Chondrocyte (in vitro differentiated cells): ENCODE measurements around the gene PRPH2. TPM values are rescaled to one million over a fixed set of nuclear protein-coding genes. Genes with fewer than 3 reads are reported as not detected.

Experiments
- DNase-seq: peaks from one replicate; pipeline ENCODE4 v3.0.0; 2021; ENCODE audit warnings: mixed read lengths, low spot score
- H3K27ac Mint-ChIP-seq: one replicate; pipeline ENCODE4 v1.8.0; 2021; ENCODE audit warnings: mild to moderate bottlenecking, moderate library complexity, mixed read lengths; ENCODE audit not compliant: unreplicated experiment
- H3K27me3 Mint-ChIP-seq: 2 replicates; pipeline ENCODE4 v1.8.0; 2021; ENCODE audit warnings: low read depth, mixed read lengths
- H3K36me3 Mint-ChIP-seq: 2 replicates; pipeline ENCODE4 v1.8.0; 2021; ENCODE audit warnings: low read depth, mixed read lengths
- H3K4me1 Mint-ChIP-seq: 2 replicates; pipeline ENCODE4 v1.8.0; 2021; ENCODE audit warnings: low read depth, mild to moderate bottlenecking, mixed read lengths
- H3K4me3 Mint-ChIP-seq: one replicate; pipeline ENCODE4 v1.8.0; 2021; ENCODE audit warnings: mild to moderate bottlenecking, moderate library complexity, mixed read lengths; ENCODE audit not compliant: unreplicated experiment
- H3K9me3 Mint-ChIP-seq: 2 replicates; pipeline ENCODE4 v1.8.0; 2021; ENCODE audit warnings: low read depth, mixed read lengths
- total RNA-seq: library from RNA; stranded (reverse); gene quantifications from 3 replicates; pipeline ENCODE4 v1.2.1, GENCODE V29; 2021
- TF ChIP-seq, protein P1 (sequence below): fragments of 200-600 bp; sonication (generic); IDR thresholded peaks from 2 replicates; pipeline ENCODE4 v1.5.0; 2021; ENCODE audit warnings: antibody characterized with exemption, mild to moderate bottlenecking, moderate library complexity

Gene PRPH2
- total RNA-seq, 1 donor from 2014 or later, result not detected

DNA sequence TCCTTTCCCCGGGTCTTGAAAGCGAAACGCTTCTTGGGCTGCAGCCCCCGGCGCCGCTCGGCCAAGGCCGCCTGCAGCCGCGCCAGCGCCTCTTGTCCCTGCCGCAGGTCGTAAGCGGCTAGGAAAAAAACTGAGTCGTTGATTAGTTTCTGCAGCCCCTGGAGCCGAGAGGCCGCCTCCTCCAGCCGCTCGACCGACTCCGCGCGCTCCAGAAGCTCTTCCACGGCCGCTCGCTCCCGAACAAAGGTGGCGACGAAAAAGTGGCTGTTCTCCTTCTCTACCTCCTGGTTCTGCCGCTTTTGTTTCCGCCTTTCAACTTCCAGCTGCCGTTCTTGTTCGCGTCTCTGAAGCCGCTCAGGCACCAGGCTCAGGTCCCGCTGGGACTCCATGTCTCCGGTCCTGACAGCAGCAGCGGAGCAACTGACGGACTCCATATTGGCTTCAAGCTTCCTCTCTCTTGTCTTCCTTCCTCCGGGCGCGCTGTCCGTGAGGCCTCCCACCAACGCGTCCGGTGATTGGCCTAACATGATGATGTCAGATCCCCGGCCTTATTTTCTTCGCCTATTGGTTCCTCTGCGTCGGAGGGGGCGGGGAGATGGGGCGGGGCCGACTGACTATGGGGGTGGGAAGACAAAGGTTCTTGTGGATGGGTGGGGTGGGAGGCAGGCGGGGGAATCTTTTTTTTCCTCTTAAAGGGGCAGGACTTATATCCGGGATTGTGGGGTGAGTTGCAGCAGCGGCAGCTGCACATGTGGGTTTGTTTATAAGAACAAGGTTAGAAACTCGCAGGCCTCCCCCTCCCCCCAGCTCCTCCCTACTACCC is 23.5 kb upstream of the PRPH2 start, which contains the start of gene TBCC:
Gene TBCC, minus strand, starts transcription at position 464 of the 823 bp plus-strand sequence. Its CDS starts 30 bp downstream, at position 434.
- Mint-ChIP-seq H3K27me3 (no peaks in the 10 kb centered on the region), H3K4me1 (peaks cover 40% of the 10 kb centered on the region), H3K27ac (peak within 1 kb of the TSS; percentile 100), H3K9me3 (no peaks in the 10 kb centered on the region), H3K36me3 (peaks cover 2% of the 10 kb centered on the region), H3K4me3 (peak within 1 kb of the TSS; percentile 96)
- TF ChIP-seq, protein P1, sequence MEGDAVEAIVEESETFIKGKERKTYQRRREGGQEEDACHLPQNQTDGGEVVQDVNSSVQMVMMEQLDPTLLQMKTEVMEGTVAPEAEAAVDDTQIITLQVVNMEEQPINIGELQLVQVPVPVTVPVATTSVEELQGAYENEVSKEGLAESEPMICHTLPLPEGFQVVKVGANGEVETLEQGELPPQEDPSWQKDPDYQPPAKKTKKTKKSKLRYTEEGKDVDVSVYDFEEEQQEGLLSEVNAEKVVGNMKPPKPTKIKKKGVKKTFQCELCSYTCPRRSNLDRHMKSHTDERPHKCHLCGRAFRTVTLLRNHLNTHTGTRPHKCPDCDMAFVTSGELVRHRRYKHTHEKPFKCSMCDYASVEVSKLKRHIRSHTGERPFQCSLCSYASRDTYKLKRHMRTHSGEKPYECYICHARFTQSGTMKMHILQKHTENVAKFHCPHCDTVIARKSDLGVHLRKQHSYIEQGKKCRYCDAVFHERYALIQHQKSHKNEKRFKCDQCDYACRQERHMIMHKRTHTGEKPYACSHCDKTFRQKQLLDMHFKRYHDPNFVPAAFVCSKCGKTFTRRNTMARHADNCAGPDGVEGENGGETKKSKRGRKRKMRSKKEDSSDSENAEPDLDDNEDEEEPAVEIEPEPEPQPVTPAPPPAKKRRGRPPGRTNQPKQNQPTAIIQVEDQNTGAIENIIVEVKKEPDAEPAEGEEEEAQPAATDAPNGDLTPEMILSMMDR, result no peak
- DNase-seq, result peak; percentile 96

DNA sequence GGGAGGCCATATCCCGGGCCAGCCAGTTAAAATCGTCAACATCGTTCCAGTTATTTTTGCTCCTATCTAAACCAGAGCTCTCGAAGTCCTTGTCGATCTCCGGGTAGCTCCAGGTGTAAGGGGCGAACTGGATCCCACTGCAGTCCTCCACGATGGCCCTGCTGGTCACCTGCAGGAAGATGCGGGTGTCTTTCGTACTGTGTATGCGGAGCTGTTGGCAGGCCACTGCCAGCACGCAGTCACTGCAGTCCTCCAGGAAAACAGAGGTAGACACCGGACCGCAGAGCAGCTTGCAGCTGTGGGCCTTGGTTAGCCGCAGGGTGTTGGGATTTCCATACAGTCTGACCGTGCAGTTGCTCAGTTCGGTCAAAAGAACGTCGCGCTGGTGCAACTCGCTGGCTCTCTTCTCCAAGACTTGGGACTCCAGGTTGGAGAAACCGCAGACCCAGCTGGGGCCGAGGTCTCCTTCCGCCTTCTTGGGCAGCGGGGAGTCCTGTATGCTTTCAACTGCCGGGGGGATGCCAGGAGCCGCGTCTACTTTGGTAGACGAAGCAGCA is 22.8 kb upstream of the PRPH2 start:
- H3K27me3 Mint-ChIP-seq, result no peaks in the 10 kb centered on the region
- H3K4me3 Mint-ChIP-seq, result peak overlapping the region; percentile 96
- TF ChIP-seq, protein P1, result no peak
- H3K36me3 Mint-ChIP-seq, result peaks cover 2% of the 10 kb centered on the region
- DNase-seq, result no peak
- peaks cover 40% of the 10 kb centered on the region for H3K4me1 Mint-ChIP-seq
- H3K27ac Mint-ChIP-seq, result peak overlapping the region; percentile 100
- no peaks in the 10 kb centered on the region for H3K9me3 Mint-ChIP-seq

DNA sequence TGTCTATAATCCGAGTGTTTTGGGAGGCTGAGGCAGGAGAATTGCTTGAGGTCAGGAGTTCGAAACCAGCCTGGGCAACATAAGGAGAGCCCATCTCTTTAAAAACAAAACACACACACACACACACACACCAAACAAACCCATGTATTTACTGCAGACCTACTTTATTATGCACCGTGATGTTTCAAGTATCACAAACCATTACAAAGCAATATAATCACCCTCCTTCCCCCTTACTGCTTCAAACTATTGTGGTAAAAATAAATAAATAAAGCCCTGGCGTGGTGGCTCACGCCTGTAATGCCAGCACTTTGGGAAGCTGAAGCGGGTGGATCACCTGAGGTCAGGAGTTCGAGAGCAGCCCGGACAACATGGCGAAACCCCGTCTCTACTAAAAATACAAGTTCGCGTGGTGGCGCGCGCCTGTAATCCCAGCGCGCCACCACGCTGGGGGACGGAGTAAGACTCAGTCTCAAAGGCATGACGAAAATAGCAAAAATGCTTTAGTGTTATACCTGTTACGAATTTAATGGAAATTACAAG is 22.0 kb upstream of the PRPH2 start:
- DNase-seq, result no peak
- Mint-ChIP-seq H3K36me3 (peaks cover 2% of the 10 kb centered on the region), H3K27ac (peak overlapping the region; percentile 8), H3K4me3 (peak overlapping the region; percentile 96), H3K4me1 (peaks cover 40% of the 10 kb centered on the region), H3K9me3 (no peaks in the 10 kb centered on the region), H3K27me3 (no peaks in the 10 kb centered on the region)
- TF ChIP-seq, protein P1, result no peak

DNA sequence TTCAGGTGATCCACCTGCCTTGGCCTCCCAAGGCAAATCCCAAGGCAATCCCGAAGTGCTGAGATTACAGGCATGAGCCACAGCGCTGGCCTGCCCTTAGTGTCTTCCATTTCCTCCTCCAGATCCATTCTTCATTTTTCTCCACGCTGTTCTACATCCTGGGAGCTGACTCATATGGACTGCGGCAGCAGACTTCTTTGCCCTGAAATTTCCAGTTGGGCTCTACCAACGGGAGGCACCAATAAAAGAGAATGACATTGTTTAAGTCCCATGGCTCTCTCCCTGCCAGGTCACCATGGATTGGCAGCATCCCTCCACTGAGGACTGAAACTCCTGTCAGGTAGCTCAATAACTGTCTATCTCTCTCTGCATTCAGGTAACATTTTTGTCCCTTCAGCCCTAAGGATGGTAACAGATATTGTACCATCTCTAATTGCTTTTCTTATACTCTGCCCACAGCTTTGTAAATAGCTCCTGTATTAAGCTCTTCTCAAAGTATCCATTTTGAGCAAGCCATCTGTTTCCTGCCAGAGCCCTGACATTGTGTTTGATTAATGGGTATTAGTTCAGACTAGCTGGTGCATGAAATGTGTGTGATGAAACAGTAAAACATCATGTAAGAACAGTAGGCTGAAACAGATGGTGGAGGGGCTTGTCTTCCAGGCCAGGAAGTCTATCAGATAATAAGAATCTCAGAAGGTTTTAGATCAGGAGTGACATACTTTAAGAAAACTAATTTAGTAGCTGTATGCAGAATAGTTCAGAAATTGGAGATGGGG is 19.9 kb upstream of the PRPH2 start:
- H3K4me1 Mint-ChIP-seq, result peaks cover 20% of the 10 kb centered on the region
- no peak for DNase-seq
- H3K27me3 Mint-ChIP-seq, result peaks cover 2% of the 10 kb centered on the region
- H3K9me3 Mint-ChIP-seq, result no peaks in the 10 kb centered on the region
- H3K4me3 Mint-ChIP-seq, result no peak overlapping the region
- peak overlapping the region; percentile 37 for H3K27ac Mint-ChIP-seq
- peaks cover 2% of the 10 kb centered on the region for H3K36me3 Mint-ChIP-seq
- TF ChIP-seq, protein P1, result no peak

DNA sequence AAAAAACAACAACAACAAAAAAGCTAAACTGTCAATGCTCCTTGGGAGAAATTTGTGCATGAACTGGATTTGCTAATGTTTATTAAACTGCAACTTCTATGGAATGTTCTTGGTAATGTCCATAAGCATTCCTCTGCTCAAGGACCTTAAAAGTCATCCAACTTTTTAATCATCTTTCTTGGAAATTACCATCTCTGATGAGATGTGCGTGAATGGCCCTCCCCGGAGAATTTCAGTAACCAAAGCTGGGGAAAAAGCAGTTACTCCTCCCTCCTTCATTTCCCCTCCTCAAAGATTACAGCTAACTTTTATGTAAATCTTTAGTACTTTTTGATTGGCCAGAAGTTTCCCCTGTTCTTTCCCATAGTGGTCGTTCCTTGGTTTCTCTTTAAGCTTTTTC is 18.3 kb upstream of the PRPH2 start:
- H3K9me3 Mint-ChIP-seq, result no peaks in the 10 kb centered on the region
- H3K4me1 Mint-ChIP-seq, result peaks cover 16% of the 10 kb centered on the region
- peaks cover under 1% of the 10 kb centered on the region for H3K36me3 Mint-ChIP-seq
- DNase-seq, result no peak
- H3K27ac Mint-ChIP-seq, result no peak overlapping the region
- H3K4me3 Mint-ChIP-seq, result no peak overlapping the region
- peaks cover 2% of the 10 kb centered on the region for H3K27me3 Mint-ChIP-seq
- TF ChIP-seq, protein P1, result no peak
